H1 (cell line): ENCODE data around the gene ARMC3. TPM values are rescaled to one million over a fixed set of nuclear protein-coding genes. Genes with fewer than 3 reads are reported as not detected.

Source experiments
- ASH2L ChIP-seq: fragments of 200-600, 300-600 bp; sonication (generic); IDR thresholded peaks from one replicate; pipeline ENCODE4 v1.7.1; 2017; ENCODE audit warnings: low read length
- BRCA1 ChIP-seq: IDR thresholded peaks from 2 replicates; pipeline ENCODE4 v1.6.1; 2012; ENCODE audit warnings: low read depth, low read length, improper control_type of control experiment
- CBX8 ChIP-seq: fragments of 300-800, 300-1000 bp; sonication (generic); IDR thresholded peaks from 2 replicates; pipeline ENCODE4 v1.7.1; 2016; ENCODE audit warnings: low read depth, low read length, borderline replicate concordance
- CHD7 ChIP-seq: fragments of 300-600 bp; sonication (generic); IDR thresholded peaks from 2 replicates; pipeline ENCODE4 v1.7.1; 2012; ENCODE audit warnings: low read length, moderate library complexity, mild to moderate bottlenecking, inconsistent platforms; ENCODE audit not compliant: insufficient replicate concordance
- JUND ChIP-seq: IDR thresholded peaks from 2 replicates; pipeline ENCODE4 v1.6.1; 2011; ENCODE audit warnings: mild to moderate bottlenecking, improper control_type of control experiment, low read length
- KDM4A ChIP-seq: IDR thresholded peaks from one replicate; pipeline ENCODE4 v1.7.1; 2012; ENCODE audit warnings: low read depth, mild to moderate bottlenecking, moderate library complexity, low read length, inconsistent platforms; ENCODE audit not compliant: severe bottlenecking
- POU5F1 ChIP-seq: IDR thresholded peaks from 2 replicates; pipeline ENCODE4 v1.6.1; 2011; ENCODE audit warnings: low read depth, mild to moderate bottlenecking, low read length, moderate library complexity
- RAD21 ChIP-seq, 2 experiments: IDR thresholded peaks in 1 of 2; conservative IDR thresholded peaks in 1 of 2; 2 replicates each; pipeline ENCODE4 v1.6.1; 2011; ENCODE audit warnings: low read depth in 2 of 2, low read length in 2 of 2, improper control_type of control experiment in 1 of 2, inconsistent platforms in 1 of 2, mild to moderate bottlenecking in 1 of 2, moderate library complexity in 1 of 2
- RFX5 ChIP-seq: IDR thresholded peaks from 2 replicates; pipeline ENCODE4 v1.6.1; 2011; ENCODE audit warnings: low read depth, low read length, improper control_type of control experiment, borderline replicate concordance
- SP2 ChIP-seq: IDR thresholded peaks from 2 replicates; pipeline ENCODE4 v1.6.1; 2012; ENCODE audit warnings: mild to moderate bottlenecking, low read length, inconsistent platforms
- TAF1 ChIP-seq: IDR thresholded peaks from 2 replicates; pipeline ENCODE4 v1.6.1; 2011; ENCODE audit warnings: mild to moderate bottlenecking, low read depth, low read length
- polyA plus RNA-seq, 7 experiments: library from polyadenylated mRNA; depleted of rRNA in 3 of 7; stranded (reverse) in 5 of 7; unstranded in 2 of 7; fragments of >200 nt in 5 of 7; fragments of 200-250 nt in 2 of 7; gene quantifications; 1 replicate in 5 of 7; 2 replicates in 1 of 7; 4 replicates in 1 of 7; pipeline versions ENCODE4 v1.2.1 to v1.2.3, GENCODE V29; 2011 to 2013; ENCODE audit warnings: missing spikeins in 2 of 7, mixed read lengths in 2 of 7
- total RNA-seq: library from RNA; stranded (reverse); fragmentation: NEBNext Ultra II Directional; extraction: Animal tissue kit (Norgen Biotek cat#: 25700); gene quantifications from 2 replicates; pipeline ENCODE4 v1.2.1, GENCODE V29; 2021

Gene ARMC3
- total and polyA plus RNA-seq, 2 of the 8 experiments (the other 6 are each of a cell fraction or from before 2014, with no cell fraction given): 0.15 TPM

- TF ChIP-seq RAD21 (IDR thresholded peaks at IDR 0.05 in 1 of 2, conservative IDR thresholded peaks at IDR 0.05 in 1 of 2; ENCODE audit: low read depth in 2 of 2, low read length in 2 of 2) (0 out of 4 replicates have a peak, but pooled peaks of 1 of the 2 experiments have one; percentile 11), ASH2L (no peak), KDM4A (no peak), CHD7 (no peak), TAF1 (no peak), RFX5 (no peak), CBX8 (no peak), JUND (peak; percentile 58; the same call in 1 of the 2 replicates), SP2 (no peak), BRCA1 (no peak), POU5F1 (no peak)
Observed at GRCh38 chr10:23001901-23002516, 74.2 kb downstream of the ARMC3 start (continued).
